HuH-7.5 (cell line): ENCODE data around the gene DCC.

Experiments used
- DNase-seq: peaks from one replicate; pipeline ENCODE4 v3.0.0; 2011; ENCODE audit warnings: low spot score

The DCC gene

DNA sequence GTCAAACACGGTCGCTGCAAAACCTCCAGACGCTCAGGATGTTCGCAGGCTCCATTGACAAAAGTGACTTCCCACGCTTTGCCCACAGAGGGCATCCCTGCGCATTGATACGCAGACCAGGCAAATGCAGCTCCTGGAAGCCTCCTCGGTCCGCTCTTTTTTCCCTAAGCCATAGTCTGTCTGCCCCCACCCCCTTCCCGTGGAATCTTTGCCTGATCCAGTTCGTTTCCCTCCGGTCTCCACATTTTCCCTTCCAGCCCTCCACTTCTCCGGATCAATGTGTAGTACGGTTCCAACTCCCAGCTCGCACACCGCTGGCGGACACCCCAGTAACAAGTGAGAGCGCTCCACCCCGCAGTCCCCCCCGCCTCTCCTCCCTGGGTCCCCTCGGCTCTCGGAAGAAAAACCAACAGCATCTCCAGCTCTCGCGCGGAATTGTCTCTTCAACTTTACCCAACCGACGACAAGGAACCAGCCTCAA lies at the start of gene DCC:
DCC (plus strand) TSS at position 307 of the 481 bp plus-strand sequence. CDS start 591 bp downstream, outside the sequence.
- DNase-seq: peak; percentile 6

GRCh38 chr18:52310651-52311050 lies 29.3 kb upstream of the DCC start:
- DNase-seq: no peak

- DNase-seq: no peak
Measured at GRCh38 chr18:52311331-52311730, 28.7 kb upstream of the DCC start.

GRCh38 chr18:52312346-52312745 lies 27.7 kb upstream of the DCC start:
- DNase-seq: no peak

DNA sequence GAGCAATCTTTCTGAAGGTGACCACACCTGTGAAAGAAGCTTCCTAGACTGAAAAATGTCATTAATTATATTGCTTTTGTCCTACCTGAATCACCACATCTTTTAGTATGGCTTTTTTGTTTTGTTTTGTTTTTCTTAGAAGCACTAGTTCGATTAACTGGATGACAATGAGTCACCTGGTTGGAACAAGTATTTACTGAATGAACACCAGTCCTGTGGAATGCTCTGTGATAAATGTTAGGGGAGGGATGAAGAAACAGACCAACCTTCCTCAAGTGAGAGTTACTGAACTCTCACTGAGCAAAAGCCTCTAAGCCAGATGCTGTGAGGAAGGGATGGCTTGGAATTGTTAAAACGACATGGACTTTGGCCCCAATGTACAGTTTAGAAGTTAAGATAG lies 26.8 kb upstream of the DCC start:
- no peak for DNase-seq

- no peak for DNase-seq
Measured at GRCh38 chr18:52319424-52319983, 20.5 kb upstream of the DCC start.

DNA sequence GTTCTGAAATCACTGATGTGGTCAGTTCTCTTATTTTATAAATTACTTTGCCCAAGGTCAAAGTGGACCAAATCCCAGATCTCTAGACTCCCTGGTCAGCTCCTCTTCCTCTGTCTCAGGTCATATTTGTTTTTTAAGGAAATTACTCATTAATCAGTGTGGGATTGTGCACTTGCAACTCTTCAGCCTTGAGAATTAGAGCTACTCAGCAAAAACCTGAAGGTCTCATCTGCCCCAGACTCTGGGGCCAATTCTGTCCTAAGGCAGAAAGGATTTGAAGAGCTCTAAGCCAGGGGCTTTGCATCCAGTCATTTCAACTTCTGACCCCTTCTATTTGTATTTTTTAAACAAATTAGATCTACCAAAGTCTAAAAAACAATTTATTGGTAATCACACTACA lies 17.7 kb upstream of the DCC start:
- no peak for DNase-seq

DNA sequence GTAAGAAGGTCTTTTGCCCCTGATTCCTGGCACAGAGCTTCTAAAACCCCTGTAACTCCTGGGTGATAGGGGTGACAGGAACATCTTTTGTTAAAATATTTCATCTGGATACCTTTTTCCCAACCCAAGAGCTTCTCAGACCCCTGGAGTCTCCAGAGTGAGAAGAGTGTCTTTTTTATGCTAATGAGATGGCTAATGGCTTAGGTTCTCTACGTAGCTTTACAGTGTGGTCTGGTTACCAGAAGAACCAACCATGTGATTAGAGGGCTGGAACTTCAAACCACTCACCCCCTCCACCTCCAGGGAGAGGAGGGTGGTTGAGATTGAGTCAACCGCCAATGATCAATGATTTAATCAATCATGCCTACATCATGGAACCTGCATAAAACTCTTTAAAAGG lies 16.2 kb upstream of the DCC start:
- DNase-seq: no peak

- no peak for DNase-seq
Measured at GRCh38 chr18:52325997-52326396, 14.0 kb upstream of the DCC start.

- no peak for DNase-seq
Measured at GRCh38 chr18:52333860-52334259, 6.1 kb upstream of the DCC start.

- DNase-seq: no peak
Measured at GRCh38 chr18:52334307-52334706, 5.7 kb upstream of the DCC start.

GRCh38 chr18:52334896-52335295 lies 5.1 kb upstream of the DCC start:
- DNase-seq: no peak

- DNase-seq: no peak
Measured at GRCh38 chr18:52337276-52337675, 2.7 kb upstream of the DCC start.

DNA sequence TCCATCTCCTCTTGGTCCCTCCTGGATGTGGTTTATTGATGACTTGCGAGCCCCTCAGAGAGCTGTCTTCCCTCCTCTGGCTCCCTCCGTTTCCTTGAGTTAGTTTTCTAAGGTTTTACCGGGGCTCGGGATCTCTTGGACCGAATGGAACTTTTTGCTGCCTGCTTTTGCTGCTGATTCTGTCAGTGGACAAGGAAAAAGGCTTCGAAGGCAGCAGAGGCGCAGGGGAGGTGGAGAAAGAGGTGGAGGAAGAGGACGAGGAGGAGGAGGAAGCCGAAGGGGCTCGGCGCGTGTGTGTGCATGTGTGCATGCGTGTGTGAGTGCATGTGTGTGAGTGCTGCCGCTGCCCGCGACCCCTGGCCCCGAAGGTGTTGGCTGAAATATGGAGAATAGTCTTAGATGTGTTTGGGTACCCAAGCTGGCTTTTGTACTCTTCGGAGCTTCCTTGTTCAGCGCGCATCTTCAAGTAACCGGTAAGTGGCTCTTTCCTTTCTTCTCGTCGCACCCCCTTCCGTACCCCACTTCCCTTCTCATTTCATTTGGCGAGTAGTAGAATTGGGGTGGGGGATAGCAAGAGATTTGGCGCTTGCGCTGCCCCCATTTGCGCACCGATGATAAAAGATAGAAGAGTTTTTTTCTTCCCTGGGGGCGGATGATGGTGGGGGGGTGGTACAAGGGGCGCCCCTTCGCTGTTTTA lies 557 bp downstream of the DCC start:
- DNase-seq: no peak

- DNase-seq: no peak
Measured at GRCh38 chr18:52341103-52341432, 1.1 kb downstream of the DCC start.

DNA sequence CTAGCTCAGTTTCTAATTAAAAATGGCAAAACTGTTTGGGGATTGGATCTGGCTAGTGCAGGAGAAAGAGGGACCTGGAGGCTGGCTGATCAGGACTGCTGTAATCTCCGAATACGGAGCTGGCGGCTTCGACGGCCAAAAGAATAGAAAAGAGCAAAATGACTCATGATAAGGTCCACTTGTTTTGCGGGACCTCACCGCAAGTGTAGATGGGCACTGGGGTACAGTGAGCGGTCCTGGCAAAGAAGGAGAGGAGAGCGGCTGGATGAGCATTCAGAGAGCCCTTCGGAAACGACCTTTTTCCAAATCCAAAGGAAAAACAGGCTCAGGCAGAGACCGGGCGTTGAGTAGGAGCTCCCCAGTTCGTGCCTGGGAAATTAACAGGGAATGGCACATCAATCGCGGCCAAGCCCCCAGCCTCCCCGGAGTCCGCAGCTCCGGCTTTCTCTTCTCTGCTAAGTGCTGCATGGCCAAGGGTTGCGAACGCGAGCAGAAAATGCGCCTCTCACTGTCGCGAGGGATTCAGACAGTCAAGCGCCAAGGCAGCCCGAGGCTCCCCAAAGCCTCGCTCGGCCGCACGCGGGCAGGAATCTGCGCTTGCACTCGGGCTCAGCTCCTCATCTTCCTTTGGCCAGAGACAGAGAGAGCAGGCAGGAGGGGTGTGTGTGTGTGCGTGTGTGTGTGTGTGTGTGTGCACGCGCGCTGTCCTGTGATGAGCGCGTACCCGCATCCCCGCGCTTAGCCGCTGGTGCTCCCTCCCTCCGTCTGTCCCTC lies 1.8 kb downstream of the DCC start:
- DNase-seq: no peak

GRCh38 chr18:52342456-52342855 lies 2.5 kb downstream of the DCC start:
- no peak for DNase-seq

- DNase-seq: no peak
Measured at GRCh38 chr18:52343138-52343537, 3.1 kb downstream of the DCC start.

DNA sequence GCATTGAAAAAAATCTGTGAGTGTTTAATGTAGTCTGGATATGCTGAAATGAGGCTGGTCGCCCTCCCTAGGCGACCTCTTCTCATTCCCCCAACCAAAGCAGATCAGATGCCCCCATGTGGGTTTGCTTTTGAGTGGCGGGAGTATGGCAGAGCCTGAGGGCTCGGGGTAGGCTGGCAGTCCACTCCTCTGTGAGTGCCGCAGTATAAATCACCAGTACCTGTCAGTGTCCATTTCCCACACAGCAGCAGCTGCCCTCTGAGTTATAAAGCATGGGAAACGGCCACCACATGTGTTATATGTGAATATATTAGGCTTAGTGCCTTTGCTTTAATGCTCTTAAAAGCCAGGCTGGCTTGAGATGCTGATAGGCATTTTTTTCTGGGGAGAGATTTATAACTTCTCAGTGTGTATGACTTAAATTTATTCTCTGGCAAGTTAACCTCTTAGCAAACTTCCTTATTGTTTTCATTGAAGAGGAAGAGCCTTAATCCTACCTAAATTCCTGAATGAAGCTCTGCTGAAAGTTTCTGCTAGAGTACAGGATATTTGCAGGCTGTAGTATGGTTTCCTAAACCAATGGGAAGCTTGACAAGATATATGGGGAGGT lies 3.8 kb downstream of the DCC start:
- DNase-seq: no peak

DNA sequence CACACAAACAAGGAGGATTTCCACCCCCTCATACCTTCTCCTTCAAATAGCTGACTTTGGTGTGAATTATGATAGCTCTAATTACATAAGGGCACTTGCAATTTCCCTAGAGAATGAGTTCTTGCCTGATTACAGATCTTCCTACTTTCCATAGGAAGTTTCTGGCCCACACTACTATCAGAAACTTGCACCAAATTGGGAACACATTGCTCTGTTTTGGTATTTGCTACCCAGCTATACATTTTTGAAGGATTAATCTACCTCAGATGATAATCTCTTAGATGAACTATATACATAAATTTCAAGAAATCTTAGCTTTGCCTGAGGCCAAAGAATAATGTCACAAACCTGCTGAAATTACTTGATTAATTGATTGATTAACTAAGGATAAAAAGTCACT lies 4.9 kb downstream of the DCC start:
- no peak for DNase-seq

DNA sequence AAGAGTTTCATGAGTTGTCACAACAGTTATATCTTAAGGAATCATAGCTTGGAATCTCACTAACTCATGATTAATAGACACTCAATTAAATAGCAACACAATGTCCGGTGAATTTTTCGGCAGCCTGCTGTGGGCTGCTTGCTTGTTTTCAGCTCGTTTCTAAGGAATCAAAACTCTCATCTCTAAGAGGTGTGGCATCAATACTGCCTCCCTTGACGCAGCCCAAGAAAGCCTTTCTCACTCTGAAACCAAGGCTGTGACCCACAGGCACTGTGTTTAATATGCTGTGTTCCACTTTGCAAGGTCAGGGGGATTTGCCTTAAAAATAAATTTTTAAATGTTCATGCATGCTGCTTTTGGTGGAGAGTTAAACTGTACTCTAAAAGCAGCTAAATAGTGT lies 5.4 kb downstream of the DCC start:
- DNase-seq: no peak

DNA sequence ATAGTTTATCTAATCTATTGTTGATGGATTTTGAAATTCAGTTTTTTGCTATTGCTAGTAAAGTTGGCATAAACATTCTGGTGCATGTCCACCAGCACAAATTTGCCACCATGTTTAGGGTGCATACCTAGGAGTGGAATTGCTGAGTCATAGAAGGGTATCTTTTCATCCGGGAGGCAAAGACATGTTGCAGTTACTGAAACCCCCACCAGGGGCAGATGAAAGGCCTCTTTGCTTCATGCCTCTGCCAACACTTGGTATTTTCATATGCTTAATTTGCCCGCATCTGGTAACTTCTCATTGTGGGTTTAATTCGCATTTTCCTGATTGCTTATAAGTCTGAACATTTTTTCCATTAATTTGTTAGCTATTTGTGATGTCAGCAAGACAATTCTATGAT lies 8.2 kb downstream of the DCC start:
- DNase-seq: peak; percentile 10

- DNase-seq: no peak
Measured at GRCh38 chr18:52349498-52349897, 9.5 kb downstream of the DCC start.
